Measurements from ENCODE around the gene LOC128125822.

DNA sequence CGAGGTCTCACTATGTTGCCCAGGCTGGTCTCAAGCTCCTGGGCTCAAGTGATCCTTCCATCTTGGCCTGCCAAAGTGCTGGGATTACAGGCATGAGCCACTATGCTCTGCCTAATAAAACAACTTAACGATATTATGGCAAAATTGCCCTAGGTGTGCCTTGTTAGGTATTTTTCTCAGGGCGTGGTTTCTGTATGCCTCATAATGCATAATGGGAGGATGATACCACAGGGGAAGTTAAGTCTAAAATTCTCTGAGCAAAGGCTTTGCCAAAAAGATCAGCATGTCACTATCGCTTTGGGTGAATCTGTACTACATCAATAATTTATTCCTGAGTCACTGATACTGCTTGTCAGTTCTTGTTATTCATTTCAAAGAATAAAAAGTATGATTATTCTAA lies 15.9 kb upstream of the LOC128125822 start:
- TF ChIP-seq, protein P1, sequence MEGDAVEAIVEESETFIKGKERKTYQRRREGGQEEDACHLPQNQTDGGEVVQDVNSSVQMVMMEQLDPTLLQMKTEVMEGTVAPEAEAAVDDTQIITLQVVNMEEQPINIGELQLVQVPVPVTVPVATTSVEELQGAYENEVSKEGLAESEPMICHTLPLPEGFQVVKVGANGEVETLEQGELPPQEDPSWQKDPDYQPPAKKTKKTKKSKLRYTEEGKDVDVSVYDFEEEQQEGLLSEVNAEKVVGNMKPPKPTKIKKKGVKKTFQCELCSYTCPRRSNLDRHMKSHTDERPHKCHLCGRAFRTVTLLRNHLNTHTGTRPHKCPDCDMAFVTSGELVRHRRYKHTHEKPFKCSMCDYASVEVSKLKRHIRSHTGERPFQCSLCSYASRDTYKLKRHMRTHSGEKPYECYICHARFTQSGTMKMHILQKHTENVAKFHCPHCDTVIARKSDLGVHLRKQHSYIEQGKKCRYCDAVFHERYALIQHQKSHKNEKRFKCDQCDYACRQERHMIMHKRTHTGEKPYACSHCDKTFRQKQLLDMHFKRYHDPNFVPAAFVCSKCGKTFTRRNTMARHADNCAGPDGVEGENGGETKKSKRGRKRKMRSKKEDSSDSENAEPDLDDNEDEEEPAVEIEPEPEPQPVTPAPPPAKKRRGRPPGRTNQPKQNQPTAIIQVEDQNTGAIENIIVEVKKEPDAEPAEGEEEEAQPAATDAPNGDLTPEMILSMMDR (IDR thresholded peaks at IDR 0.05): no peak
- no peak for TF ChIP-seq POLR2A (IDR thresholded peaks at IDR 0.05)
